Effector memory CD4-positive, alpha-beta T cell (primary cell): ENCODE results near the gene EP400.
"Not testable (repeated sequence)": the region's sequence is repeated elsewhere in the genome, so short reads cannot be mapped to it uniquely, and the experiment has no call there.

Source experiments
- DNase-seq, 3 donors: peaks; one replicate each; pipeline ENCODE4 v3.0.0-alpha.2; 2020
- H3K27ac ChIP-seq: 2 replicates; pipeline ENCODE4 v1.7.0; 2013; ENCODE audit warnings: mild to moderate bottlenecking, low read length, moderate library complexity; ENCODE audit not compliant: insufficient read depth, poor library complexity, severe bottlenecking
- H3K27me3 ChIP-seq: replicated peaks from 2 replicates; pipeline ENCODE4 v1.7.0; 2013; ENCODE audit warnings: mild to moderate bottlenecking, low read length; ENCODE audit not compliant: insufficient read depth, control insufficient read depth, poor library complexity, severe bottlenecking
- H3K36me3 ChIP-seq: 2 replicates; pipeline ENCODE4 v1.7.0; 2013; ENCODE audit warnings: mild to moderate bottlenecking, low read length, moderate library complexity; ENCODE audit not compliant: control insufficient read depth, insufficient read depth
- H3K4me1 ChIP-seq: 2 replicates; pipeline ENCODE4 v1.7.0; 2013; ENCODE audit warnings: low read length, mild to moderate bottlenecking; ENCODE audit not compliant: control insufficient read depth, insufficient read depth, poor library complexity, severe bottlenecking
- H3K4me3 ChIP-seq: 2 replicates; pipeline ENCODE4 v1.7.0; 2013; ENCODE audit warnings: low read length, low read depth, mild to moderate bottlenecking; ENCODE audit not compliant: insufficient read depth, poor library complexity, severe bottlenecking
- H3K9me3 ChIP-seq: 2 replicates; pipeline ENCODE4 v1.7.0; 2013; ENCODE audit warnings: mild to moderate bottlenecking, low read length, moderate library complexity; ENCODE audit not compliant: control insufficient read depth

The EP400 gene

DNA sequence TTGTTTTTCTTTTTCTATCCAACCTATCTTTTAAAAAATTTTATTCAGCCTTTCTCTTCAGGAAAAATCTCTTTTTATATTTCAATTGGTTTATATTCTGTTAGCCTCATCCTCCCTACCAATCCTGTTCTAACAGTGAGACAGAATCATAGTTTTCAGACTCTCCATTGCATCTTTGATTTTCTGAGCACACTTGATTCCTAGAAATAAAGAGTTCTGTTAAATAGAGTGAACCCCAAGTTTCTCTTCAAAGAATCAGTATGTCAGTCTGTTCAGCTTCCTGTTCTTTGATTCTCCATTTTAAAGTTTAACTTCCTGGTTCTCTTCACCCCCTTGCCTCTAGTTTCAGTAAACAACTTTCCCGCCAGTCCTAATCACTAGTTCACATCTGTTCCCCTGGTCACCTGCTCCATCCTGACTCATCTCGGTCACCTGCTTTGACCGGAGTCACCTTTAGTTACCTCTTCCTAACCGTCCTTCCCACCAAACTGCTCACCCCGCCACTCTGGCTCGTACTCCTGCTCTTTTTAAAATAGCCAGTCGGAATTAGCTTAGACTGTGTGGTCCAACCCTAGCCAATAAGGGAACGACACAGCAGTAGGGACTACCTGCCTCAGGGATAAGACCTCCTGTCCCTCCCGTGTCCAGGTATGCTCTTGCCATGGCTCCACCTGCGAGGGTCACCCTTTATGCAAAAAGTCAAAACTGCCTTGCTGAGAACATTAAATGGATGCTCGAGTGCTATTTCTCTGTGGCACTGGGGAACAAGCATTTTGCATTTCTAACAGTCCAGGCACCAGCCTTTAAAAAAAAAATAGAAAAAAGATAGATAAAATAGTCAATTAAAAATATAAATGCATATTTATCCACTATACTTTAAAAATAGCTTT lies 146.0 kb downstream of the EP400 start:
- no peaks in the 10 kb centered on the region for H3K9me3 ChIP-seq
- no peak for DNase-seq
- H3K27ac ChIP-seq: no peak overlapping the region
- H3K4me1 ChIP-seq: no peaks in the 10 kb centered on the region
- H3K27me3 ChIP-seq: no peaks in the 10 kb centered on the region
- H3K4me3 ChIP-seq: no peak overlapping the region
- H3K36me3 ChIP-seq: peaks cover 5% of the 10 kb centered on the region

DNA sequence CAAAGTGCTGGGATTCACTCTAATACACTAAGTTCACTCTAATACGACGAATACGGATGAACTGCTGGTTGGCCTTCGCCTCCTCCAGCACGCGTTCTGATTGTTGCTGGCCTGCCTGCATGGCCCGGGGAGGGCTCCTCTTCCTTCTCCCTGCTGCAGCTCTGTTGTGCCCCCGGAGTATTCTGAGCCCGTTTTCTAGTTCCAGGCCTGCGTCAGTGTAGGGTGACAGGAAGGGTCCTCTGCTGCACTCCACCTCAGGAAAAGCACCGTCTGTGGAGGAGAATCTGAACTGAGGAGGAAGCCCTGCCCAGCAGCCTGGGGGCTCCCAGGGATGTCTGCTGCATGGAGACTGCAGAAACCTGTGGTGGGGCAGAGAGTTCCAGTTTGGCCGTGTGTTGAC lies 150.0 kb downstream of the EP400 start:
- H3K36me3 ChIP-seq: peaks cover 5% of the 10 kb centered on the region
- no peak for DNase-seq
- H3K4me3 ChIP-seq: no peak overlapping the region
- H3K27me3 ChIP-seq: no peaks in the 10 kb centered on the region
- H3K27ac ChIP-seq: no peak overlapping the region
- H3K4me1 ChIP-seq: no peaks in the 10 kb centered on the region
- H3K9me3 ChIP-seq: no peaks in the 10 kb centered on the region

DNA sequence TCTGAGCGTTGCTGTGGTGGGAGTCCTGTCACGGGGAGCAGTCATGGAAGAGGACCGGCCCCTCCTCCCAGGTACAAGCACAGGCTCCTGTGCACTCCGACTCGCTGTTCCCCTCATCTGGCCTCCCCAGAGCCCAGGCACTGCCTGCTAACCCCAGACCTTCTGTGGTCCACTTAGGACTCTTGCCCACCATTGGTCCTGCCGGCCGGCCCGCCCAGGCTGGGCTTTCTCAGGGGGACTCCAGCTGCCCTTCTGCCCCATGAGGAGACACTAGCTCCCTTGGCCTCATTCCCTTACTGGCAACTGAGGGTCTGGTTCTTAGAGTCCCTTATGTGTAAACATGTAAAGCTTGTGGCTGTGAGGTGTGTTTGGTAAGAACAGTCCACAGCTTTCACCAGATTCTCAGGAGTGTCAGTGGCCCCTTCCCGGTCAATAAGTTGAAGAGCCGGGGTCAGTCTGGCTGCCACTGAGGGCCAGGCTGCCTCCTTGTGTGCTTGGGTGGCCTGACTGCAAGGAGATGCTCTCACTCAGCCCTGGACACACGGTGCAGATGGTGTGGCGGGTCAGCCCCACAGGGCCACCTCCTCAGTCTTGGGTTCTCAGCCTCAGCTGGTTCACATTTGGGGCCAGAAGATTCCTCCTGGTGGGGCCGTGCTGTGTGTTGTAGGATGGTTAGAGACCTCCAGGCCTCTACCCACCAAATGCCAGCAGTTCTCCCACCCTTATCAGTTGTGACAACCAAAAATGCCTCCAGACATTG lies 150.7 kb downstream of the EP400 start:
- Histone ChIP-seq H3K4me3 (no peak overlapping the region), H3K9me3 (no peaks in the 10 kb centered on the region), H3K27me3 (no peaks in the 10 kb centered on the region), H3K27ac (no peak overlapping the region), H3K36me3 (peaks cover 9% of the 10 kb centered on the region), H3K4me1 (no peaks in the 10 kb centered on the region)
- no peak for DNase-seq

DNA sequence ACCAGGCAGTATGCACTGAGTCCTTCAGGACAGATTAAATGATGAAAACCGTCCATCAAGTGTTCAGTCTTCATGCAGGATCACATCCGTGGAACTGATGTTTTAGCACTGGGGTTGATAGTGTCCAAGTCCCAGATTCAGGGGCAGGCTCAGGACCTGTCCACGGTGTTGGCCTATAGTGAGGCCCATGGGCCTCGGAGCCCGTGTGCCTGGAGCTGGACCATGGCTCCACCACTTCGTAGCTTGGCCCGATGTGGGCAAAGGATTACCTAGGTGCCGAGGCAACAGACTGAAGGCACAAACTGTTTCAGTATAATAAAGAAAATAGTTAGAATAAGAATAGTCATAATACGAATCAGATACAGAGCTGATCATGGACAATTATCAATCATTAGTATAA lies 152.6 kb downstream of the EP400 start:
- Histone ChIP-seq H3K27me3 (no peaks in the 10 kb centered on the region), H3K9me3 (no peaks in the 10 kb centered on the region), H3K36me3 (peaks cover 9% of the 10 kb centered on the region), H3K27ac (no peak overlapping the region), H3K4me1 (no peaks in the 10 kb centered on the region), H3K4me3 (no peak overlapping the region)
- no peak for DNase-seq

DNA sequence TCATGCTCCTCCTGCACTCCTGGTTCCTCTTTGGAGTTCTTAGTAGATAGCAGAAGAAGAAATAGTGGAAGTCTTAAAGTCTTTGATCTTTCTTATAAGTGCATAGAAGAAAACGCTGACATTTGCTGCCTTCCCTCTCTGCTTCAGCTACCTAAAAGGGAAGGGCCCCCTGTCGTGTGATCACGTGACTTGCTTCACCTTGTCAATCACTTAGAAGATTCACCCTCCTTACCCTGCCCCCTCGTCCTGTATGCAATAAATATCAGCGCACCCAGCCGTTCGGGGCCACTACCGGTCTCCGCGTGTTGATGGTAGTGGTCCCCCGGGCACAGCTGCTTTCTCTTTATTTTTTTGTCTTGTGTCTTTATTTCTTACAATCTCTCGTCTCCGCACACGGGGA lies 153.3 kb downstream of the EP400 start:
- not testable (repeated sequence) for H3K9me3 ChIP-seq, H3K36me3 ChIP-seq, H3K27ac ChIP-seq, H3K4me1 ChIP-seq, H3K27me3 ChIP-seq, H3K4me3 ChIP-seq, DNase-seq

DNA sequence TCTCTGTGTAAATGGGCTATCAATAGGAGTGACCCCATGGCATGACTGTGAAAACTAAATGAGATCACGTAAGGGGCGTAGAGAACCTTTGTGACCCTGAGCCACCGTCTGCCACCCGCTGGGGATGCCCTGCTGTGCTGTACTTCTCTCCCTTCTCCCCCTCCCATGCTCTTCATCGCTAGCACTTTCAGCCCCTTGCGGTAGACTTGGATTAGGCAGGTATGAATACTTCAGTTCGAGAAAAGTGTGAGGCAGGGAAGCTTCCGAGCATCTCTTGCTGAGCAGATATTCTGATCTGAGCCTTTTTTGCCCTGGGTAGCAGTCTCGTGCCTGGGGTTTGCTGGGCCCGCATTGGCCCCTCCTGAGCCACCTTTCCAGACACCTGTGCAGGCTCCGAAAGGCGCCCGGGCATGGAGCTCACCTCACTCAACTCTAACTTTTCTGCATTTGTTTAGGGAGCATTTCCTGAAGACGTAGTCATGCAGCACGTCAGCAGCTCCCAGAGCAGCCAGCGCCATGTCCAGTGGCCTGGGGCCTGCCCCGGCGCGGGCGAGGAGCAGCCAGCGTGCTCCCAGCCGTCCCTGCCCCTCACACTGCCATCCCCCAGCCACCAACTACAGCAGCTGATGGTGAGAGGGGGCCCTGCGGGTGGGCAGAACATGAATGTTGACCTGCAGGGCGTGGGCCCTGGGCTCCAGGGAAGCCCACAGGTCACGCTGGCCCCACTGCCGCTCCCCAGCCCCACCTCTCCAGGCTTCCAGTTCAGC lies 154.0 kb downstream of the EP400 start:
- H3K27ac ChIP-seq: no peak overlapping the region
- H3K4me1 ChIP-seq: no peaks in the 10 kb centered on the region
- H3K27me3 ChIP-seq: no peaks in the 10 kb centered on the region
- H3K4me3 ChIP-seq: no peak overlapping the region
- no peak for DNase-seq
- H3K9me3 ChIP-seq: no peaks in the 10 kb centered on the region
- peaks cover 10% of the 10 kb centered on the region for H3K36me3 ChIP-seq

DNA sequence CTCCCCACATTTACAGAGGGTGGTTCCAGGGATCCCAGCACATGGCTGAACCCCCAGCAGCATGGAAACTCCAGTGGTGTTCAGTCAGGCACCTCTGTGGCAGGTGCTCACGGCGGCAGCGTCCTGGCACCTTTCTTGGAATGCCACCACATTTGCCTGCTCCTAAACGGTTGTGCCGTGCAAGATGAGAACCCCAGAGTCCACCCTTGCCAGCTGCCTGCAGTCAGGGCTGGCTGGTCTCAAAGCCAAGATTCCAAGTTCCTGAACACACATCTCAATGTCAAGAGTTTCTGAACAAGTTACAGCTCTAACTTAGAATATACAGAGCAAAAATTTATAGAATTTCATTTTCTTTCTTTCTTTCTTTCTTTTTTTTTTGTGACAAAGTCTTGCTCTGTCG lies 155.7 kb downstream of the EP400 start:
- peaks cover 14% of the 10 kb centered on the region for H3K36me3 ChIP-seq
- no peak overlapping the region for H3K27ac ChIP-seq
- H3K27me3 ChIP-seq: no peaks in the 10 kb centered on the region
- DNase-seq: no peak
- no peaks in the 10 kb centered on the region for H3K9me3 ChIP-seq
- H3K4me1 ChIP-seq: no peaks in the 10 kb centered on the region
- no peak overlapping the region for H3K4me3 ChIP-seq

DNA sequence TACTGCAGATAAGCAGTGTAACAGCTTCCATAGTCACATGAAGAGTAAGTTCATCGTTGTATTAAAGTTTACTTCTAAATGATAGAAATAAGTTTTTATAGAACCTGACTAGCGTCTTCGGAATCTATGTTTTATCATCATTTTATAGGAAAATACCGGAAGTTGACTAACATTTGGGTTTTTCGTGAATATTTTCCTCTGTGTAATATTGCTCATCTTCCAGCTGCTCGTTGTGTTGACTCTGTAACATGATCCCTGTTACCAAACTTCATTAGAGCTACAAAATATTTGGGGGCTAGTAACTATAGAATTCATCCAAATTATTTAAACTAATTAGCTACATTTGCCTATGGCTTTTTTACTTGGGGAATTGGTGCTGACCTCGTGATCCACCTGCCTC lies 157.2 kb downstream of the EP400 start:
- H3K4me3 ChIP-seq: no peak overlapping the region
- DNase-seq: no peak
- no peaks in the 10 kb centered on the region for H3K4me1 ChIP-seq
- H3K27ac ChIP-seq: no peak overlapping the region
- H3K27me3 ChIP-seq: no peaks in the 10 kb centered on the region
- H3K9me3 ChIP-seq: no peaks in the 10 kb centered on the region
- peaks cover 14% of the 10 kb centered on the region for H3K36me3 ChIP-seq

DNA sequence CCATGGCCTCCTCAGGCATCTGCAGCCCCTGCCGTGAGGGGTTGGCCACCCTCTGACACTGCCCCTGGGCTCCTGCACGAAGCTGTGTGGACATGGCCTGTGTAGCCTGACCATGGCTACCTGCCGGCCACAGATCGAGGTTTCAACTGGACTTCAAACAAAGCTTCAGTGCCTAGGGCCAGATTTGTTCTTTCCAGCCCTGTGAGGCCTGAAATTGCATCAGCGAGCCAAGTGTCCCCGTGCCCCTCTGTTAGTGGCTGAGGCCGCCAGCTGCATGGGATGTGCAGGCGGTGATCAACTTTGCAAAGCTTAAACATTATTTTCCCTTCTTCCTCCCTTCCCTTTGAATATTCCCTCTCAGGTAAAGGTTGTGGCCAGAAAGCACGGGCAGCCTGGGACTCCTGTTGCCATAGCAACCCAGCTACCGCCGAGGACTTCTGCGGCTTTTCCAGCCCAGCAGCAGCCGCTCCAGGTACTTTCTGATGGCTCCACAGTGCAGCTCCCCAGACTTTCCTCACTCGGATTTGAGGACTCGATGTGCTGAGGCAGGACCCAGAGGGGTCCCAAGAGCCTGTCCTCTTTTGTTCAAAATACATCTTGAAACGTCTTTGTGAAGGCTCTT lies 158.6 kb downstream of the EP400 start:
- Histone ChIP-seq H3K9me3 (no peaks in the 10 kb centered on the region), H3K36me3 (peaks cover 14% of the 10 kb centered on the region), H3K27ac (no peak overlapping the region), H3K27me3 (no peaks in the 10 kb centered on the region), H3K4me1 (no peaks in the 10 kb centered on the region), H3K4me3 (no peak overlapping the region)
- DNase-seq: no peak
